Heart left ventricle (tissue), 16 donors: Measurements from ENCODE around the gene MLST8. TPM values are rescaled to one million over a fixed set of nuclear protein-coding genes. Genes with fewer than 3 reads are reported as not detected.

Source experiments
- ATAC-seq, 4 donors: fragments of 200-7000 bp; cut with Tn5 transposase; one replicate each; pipeline ENCODE4 v1.9.1; 2020 to 2022; ENCODE audit warnings: moderate library complexity in 4 of 4, mild to moderate bottlenecking in 3 of 4, moderate number of reproducible peaks in 1 of 4
- DNase-seq, 5 donors: peaks; one replicate each; pipeline ENCODE4 v3.0.0-alpha.2; 2020
- H3K27ac ChIP-seq, 12 donors: fragments of 200-600 bp; sonication (generic) in 4 of 12; one replicate each; pipeline versions ENCODE4 v1.5.0 to v1.8.0; 2016 to 2022; ENCODE audit warnings: mild to moderate bottlenecking in 2 of 12
- H3K27me3 ChIP-seq, 9 donors: fragments of 200-600 bp; sonication (generic) in 2 of 9; one replicate each; pipeline versions ENCODE4 v1.5.1 to v1.8.0; 2016 to 2022; ENCODE audit warnings: mild to moderate bottlenecking in 3 of 9
- H3K36me3 ChIP-seq, 9 donors: fragments of 200-600 bp; sonication (generic) in 2 of 9; one replicate each; pipeline versions ENCODE4 v1.5.0 to v1.8.0; 2018 to 2022; ENCODE audit warnings: mild to moderate bottlenecking in 2 of 9
- H3K4me1 ChIP-seq, 12 donors: fragments of 200-600 bp; sonication (generic) in 4 of 12; one replicate each; pipeline versions ENCODE4 v1.5.0 to v1.8.0; 2016 to 2022; ENCODE audit warnings: mild to moderate bottlenecking in 3 of 12
- H3K4me3 ChIP-seq, 12 donors: fragments of 200-600 bp; sonication (generic) in 4 of 12; one replicate each; pipeline versions ENCODE4 v1.5.0 to v1.8.0; 2017 to 2022; ENCODE audit warnings: mild to moderate bottlenecking in 9 of 12, moderate library complexity in 4 of 12
- H3K9me3 ChIP-seq, 12 donors: fragments of 200-600 bp; sonication (generic) in 4 of 12; one replicate each; pipeline versions ENCODE4 v1.5.0 to v1.8.0; 2016 to 2022; ENCODE audit warnings: mild to moderate bottlenecking in 1 of 12
- POLR2A ChIP-seq, 2 donors: fragments of 450-650 bp; IDR thresholded peaks; one replicate each; pipeline ENCODE4 v1.6.1; 2017; ENCODE audit warnings: antibody characterized with exemption in 2 of 2, mild to moderate bottlenecking in 2 of 2, moderate library complexity in 2 of 2
- WGBS, 4 donors: extraction: QIAGEN DNeasy Blood & Tissue Kit in 2 of 4; methylation state at CpG; one replicate each; pipeline versions ENCODE4 v1.1.5 to v1.1.7; 2013 to 2018; 5-methylcytosine and 5-hydroxymethylcytosine counted together
- intact Hi-C, 10 donors: fragments of 100-400 bp; cut with DNase I; formaldehyde crosslinking; loops; one replicate each; pipeline versions ENCODE4 v1.11.1 to v1.14.2; 2022
- polyA plus RNA-seq, 2 donors: library from polyadenylated mRNA; stranded (reverse); fragments of 200-250 nt; gene quantifications; one replicate each; pipeline ENCODE4 v1.2.3, GENCODE V29; 2013
- total RNA-seq, 9 donors: library from RNA; depleted of rRNA in 2 of 9; stranded (reverse); fragments of >200 nt in 2 of 9; fragmentation: NEBNext Ultra II Directional in 3 of 9; extraction: Animal tissue kit (Norgen Biotek cat#: 25700) in 3 of 9; gene quantifications; one replicate each; pipeline versions ENCODE4 v1.1.0 to v1.2.4, GENCODE V29; 2016 to 2023
- TF ChIP-seq, protein P1 (sequence below), 12 donors: fragments of 200-600 bp; sonication (generic) in 4 of 12; IDR thresholded peaks; one replicate each; pipeline versions ENCODE4 v1.5.0 to v1.8.0; 2018 to 2022; ENCODE audit warnings: antibody characterized with exemption in 12 of 12, mild to moderate bottlenecking in 5 of 12
- donor health status: ischemic (EF 13 %, LVEDD 7.1; RV severe dilation, severe dysfunction).
- donor health status: healthy with polysubstance abuse.
- donor health status: DM: no; HTN: yes; CAD: no.
- donor health status: DM: no; HTN: no; CAD: no.
- donor health status: ischemic (EF 25% LVEDD 6.9; RV normal size, moderate dysfunction).
- donor health status: ischemic (EF 25% LVEDD 5.7; RV mildly dilated, moderate dysfunction).
- donor health status: healthy.
- donor health status: DM: yes; HTN: yes; CAD: no.
- donor health status: ischemic (EF 35%, LVEDD 5.7; RV mildly dilated, moderate dysfunction).
- donor health status: nonischemic (EF 11% LVEDD 7.7; RV severe dilation, severe dysfunction).
- donor health status: DM: yes; HTN: yes; CAD: no.
- donor health status: PGD.
- donor health status: ischemic (EF 29% LVEDD 5.4; RV normal size, mild dysfunction).
- donor health status: nonischemic (EF 23%, LVEDD 6.1; RV moderate dilation, normal function).

The MLST8 gene
- total and polyA plus RNA-seq, 11 donors, result 19.8 to 49.0 (median 23.5) TPM

DNA sequence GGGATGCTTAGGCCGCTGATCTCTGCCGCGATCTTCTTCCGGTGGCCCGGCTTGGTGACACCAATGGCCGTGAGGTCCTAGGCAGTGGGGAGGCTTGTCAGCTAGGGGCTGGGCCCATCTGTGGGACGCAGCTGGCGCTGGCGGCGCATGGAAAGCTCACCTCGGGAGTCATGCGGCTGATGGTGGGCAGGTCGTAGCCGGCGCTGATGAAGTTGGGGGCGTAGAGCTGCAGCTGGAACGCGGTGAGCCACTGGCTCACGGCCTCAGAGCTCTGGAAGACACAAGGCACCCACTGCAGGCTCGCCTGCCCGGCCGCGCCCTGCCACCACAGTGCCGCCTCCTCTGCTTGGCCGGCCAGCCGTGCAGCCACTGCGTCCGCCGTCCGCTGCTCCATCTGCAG lies 21.6 kb upstream of the MLST8 start:
- 91 to 93% (median 92%) methylated on average over 20 to 30 of the region's 30 CpGs for WGBS, 4 donors
- DNase-seq, result no peak
- intact Hi-C loops, result no loop called here
- Histone ChIP-seq H3K27ac (no peak overlapping the region), H3K4me1 (no peaks in the 10 kb centered on the region), H3K27me3 (no peaks in the 10 kb centered on the region), H3K9me3 (no peaks in the 10 kb centered on the region), H3K4me3 (no peak overlapping the region), H3K36me3 (no peaks in the 10 kb centered on the region)
- ATAC-seq, result no peak
- TF ChIP-seq, protein P1, sequence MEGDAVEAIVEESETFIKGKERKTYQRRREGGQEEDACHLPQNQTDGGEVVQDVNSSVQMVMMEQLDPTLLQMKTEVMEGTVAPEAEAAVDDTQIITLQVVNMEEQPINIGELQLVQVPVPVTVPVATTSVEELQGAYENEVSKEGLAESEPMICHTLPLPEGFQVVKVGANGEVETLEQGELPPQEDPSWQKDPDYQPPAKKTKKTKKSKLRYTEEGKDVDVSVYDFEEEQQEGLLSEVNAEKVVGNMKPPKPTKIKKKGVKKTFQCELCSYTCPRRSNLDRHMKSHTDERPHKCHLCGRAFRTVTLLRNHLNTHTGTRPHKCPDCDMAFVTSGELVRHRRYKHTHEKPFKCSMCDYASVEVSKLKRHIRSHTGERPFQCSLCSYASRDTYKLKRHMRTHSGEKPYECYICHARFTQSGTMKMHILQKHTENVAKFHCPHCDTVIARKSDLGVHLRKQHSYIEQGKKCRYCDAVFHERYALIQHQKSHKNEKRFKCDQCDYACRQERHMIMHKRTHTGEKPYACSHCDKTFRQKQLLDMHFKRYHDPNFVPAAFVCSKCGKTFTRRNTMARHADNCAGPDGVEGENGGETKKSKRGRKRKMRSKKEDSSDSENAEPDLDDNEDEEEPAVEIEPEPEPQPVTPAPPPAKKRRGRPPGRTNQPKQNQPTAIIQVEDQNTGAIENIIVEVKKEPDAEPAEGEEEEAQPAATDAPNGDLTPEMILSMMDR (IDR thresholded peaks at IDR 0.05), result no peak
- TF ChIP-seq POLR2A (IDR thresholded peaks at IDR 0.05), result no peak

DNA sequence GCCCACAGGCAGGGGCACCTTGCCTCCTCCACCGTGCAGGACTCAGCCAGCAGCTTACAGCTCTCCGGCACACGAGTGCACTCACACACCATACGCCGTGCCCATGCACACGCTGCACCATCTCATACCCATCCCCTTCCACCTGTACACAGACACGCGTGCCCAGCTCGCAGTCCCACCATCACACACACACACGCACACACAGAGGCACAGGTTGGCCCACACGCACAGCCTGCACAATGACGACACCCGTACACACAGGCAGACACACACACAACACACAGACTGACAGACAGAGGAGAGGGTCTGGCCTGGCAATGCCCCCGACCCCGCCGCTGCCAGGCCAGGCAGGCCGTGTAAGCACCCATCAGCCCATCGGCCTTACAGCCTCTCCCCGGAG lies 20.9 kb upstream of the MLST8 start:
- TF ChIP-seq POLR2A (IDR thresholded peaks at IDR 0.05), result no peak
- TF ChIP-seq, protein P1 (IDR thresholded peaks at IDR 0.05), result no peak
- no peak for DNase-seq
- Histone ChIP-seq H3K36me3 (no peaks in the 10 kb centered on the region), H3K4me3 (no peak overlapping the region), H3K4me1 (no peaks in the 10 kb centered on the region), H3K9me3 (no peaks in the 10 kb centered on the region), H3K27ac (no peak overlapping the region), H3K27me3 (no peaks in the 10 kb centered on the region)
- WGBS, 4 donors, result 87 to 93% (median 90%) methylated on average over 19 of the region's 19 CpGs
- no peak for ATAC-seq
- intact Hi-C loops, result no loop called here

DNA sequence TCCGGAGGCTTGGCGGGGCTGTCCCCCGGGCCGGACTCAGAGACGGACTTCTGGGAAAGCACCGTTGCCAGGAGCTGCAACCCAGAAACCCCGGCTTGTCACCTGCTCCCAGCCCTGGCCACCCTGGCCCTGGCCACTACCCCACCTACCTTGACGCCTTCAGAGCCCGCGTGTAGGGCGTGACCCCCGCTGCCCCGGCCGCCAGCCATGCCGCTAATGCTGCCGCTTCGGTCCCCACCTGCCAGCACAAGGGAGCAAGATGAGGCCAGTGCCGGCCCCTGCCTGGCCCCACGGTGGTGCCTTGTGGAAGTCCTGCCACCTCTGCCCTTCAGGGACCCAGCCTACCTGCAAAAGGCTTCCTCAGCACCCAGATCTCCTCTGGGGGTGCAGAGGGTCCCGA lies 20.3 kb upstream of the MLST8 start:
- Histone ChIP-seq H3K27me3 (no peaks in the 10 kb centered on the region), H3K9me3 (no peaks in the 10 kb centered on the region), H3K36me3 (no peaks in the 10 kb centered on the region), H3K4me1 (no peaks in the 10 kb centered on the region), H3K4me3 (no peak overlapping the region), H3K27ac (no peak overlapping the region)
- intact Hi-C loops, result no loop called here
- no peak for ATAC-seq
- 76 to 90% (median 87%) methylated on average over 11 to 20 of the region's 20 CpGs for WGBS, 4 donors
- DNase-seq, result no peak
- no peak for TF ChIP-seq POLR2A (IDR thresholded peaks at IDR 0.05)
- TF ChIP-seq, protein P1 (IDR thresholded peaks at IDR 0.05), result no peak

GRCh38 chr16:2186064-2186463 lies 19.2 kb upstream of the MLST8 start:
- no peaks in the 10 kb centered on the region for H3K27me3 ChIP-seq
- DNase-seq, result no peak

More at GRCh38 chr16:2186064-2186463, 19.2 kb upstream of the MLST8 start:
- Histone ChIP-seq H3K4me1 (no peaks in the 10 kb centered on the region), H3K9me3 (no peaks in the 10 kb centered on the region), H3K27ac (no peak overlapping the region), H3K4me3 (no peak overlapping the region), H3K36me3 (no peaks in the 10 kb centered on the region)
- 86 to 92% (median 90%) methylated on average over 13 of the region's 13 CpGs for WGBS, 4 donors
- TF ChIP-seq, protein P1 (IDR thresholded peaks at IDR 0.05), result no peak
- intact Hi-C loops, result no loop called here
- no peak for ATAC-seq
